Activated CD4-positive, alpha-beta memory T cell treated with anti-CD3 and anti-CD28 coated beads, Interleukin-2, amount 10 ng/mL, durations not matched to agents 7 days and 5 days (primary cell): Measurements from ENCODE around the gene CLDN12. TPM values are rescaled to one million over a fixed set of nuclear protein-coding genes. Genes with fewer than 3 reads are reported as not detected.

ENCODE experiments used
- CTCF ChIA-PET: fragments of 350-600 bp; sonication (Branson Sonifier 250); formaldehyde crosslinking; loops from one replicate; lab custom pipeline; 2021; ENCODE audit warnings: antibody characterized with exemption, inconsistent platforms; lab: Charles Lee
- POLR2A ChIA-PET: fragments of 350-600 bp; sonication (Branson Sonifier 250); formaldehyde crosslinking; loops from one replicate; lab custom pipeline; 2021; ENCODE audit warnings: antibody characterized with exemption; lab: Charles Lee
- DNase-seq: peaks from one replicate; pipeline ENCODE4 v3.0.0-alpha.2; 2020
- H3K27ac Mint-ChIP-seq: one replicate; pipeline ENCODE4 v1.8.0; 2021; ENCODE audit warnings: mild to moderate bottlenecking, mixed read lengths
- H3K27me3 Mint-ChIP-seq: one replicate; pipeline ENCODE4 v1.8.0; 2021; ENCODE audit warnings: mixed read lengths
- H3K36me3 Mint-ChIP-seq: one replicate; pipeline ENCODE4 v1.8.0; 2021; ENCODE audit warnings: low read depth, mixed read lengths
- H3K4me1 Mint-ChIP-seq: one replicate; pipeline ENCODE4 v1.8.0; 2021; ENCODE audit warnings: mixed read lengths
- H3K4me3 Mint-ChIP-seq: one replicate; pipeline ENCODE4 v1.8.0; 2021; ENCODE audit warnings: mild to moderate bottlenecking, mixed read lengths
- H3K9me3 Mint-ChIP-seq: one replicate; pipeline ENCODE4 v1.8.0; 2021; ENCODE audit warnings: mixed read lengths
- total RNA-seq, 2 experiments: library from RNA; stranded (reverse); gene quantifications; one replicate each; pipeline ENCODE4 v1.2.3, GENCODE V29; 2021

CLDN12 gene
- total RNA-seq, 2 experiments from 2014 or later, result 6.0 to 6.7 TPM

- peaks cover 11% of the 10 kb centered on the region for H3K36me3 Mint-ChIP-seq
- ChIA-PET POLR2A (interaction anchor here (0.9 kb wide), 1 partner anchor 62 kb away, joined by 3 read pairs; the partner anchor contains the start of gene GTPBP10), CTCF (interaction anchor here (1.6 kb wide), 1 partner anchor 62 kb away, joined by 5 read pairs; no protein-coding TSS in a partner anchor)
- no peak overlapping the region for H3K27ac Mint-ChIP-seq
- H3K4me1 Mint-ChIP-seq, result peaks cover 11% of the 10 kb centered on the region
- no peaks in the 10 kb centered on the region for H3K27me3 Mint-ChIP-seq
- DNase-seq, result no peak
- no peaks in the 10 kb centered on the region for H3K9me3 Mint-ChIP-seq
- H3K4me3 Mint-ChIP-seq, result no peak overlapping the region
Observed at GRCh38 chr7:90408142-90408541, 4.9 kb downstream of the CLDN12 start.

DNA sequence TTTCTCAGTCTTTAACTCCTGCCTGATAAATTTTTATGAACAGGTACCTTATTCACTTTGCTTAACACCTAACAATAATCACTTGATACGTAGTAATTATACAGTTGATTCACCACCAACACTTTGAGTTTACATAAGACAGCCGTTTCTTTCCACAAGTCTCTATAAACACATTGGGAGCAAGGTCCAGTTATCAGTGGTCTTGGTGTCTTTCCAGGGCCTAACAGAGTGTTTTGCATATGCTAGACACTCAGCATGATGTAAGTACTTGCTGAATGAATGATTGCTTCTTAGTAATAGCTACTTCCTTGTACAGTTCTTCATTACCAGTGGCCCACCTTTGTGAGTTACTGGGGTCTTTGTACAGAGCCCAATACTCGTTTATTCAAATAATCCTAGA lies 6.4 kb downstream of the CLDN12 start:
- Mint-ChIP-seq H3K36me3 (peaks cover 14% of the 10 kb centered on the region), H3K4me1 (peaks cover 5% of the 10 kb centered on the region)

GRCh38 chr7:90411510-90411909 lies 8.2 kb downstream of the CLDN12 start:
- no peak for DNase-seq
- CTCF ChIA-PET, result interaction anchor here (0.6 to 1.0 kb wide), 3 partner anchors 9 to 66 kb away, joined by 3 read pairs; no protein-coding TSS in a partner anchor
- Mint-ChIP-seq H3K4me3 (no peak overlapping the region), H3K36me3 (peaks cover 9% of the 10 kb centered on the region), H3K9me3 (no peaks in the 10 kb centered on the region), H3K27me3 (no peaks in the 10 kb centered on the region), H3K4me1 (no peaks in the 10 kb centered on the region), H3K27ac (no peak overlapping the region)
- POLR2A ChIA-PET, result no interaction called here

More for the DNA sequence above, 6.4 kb downstream of the CLDN12 start:
- ChIA-PET POLR2A (no interaction called here), CTCF (interaction anchor here (1.2 to 1.6 kb wide), 4 partner anchors 10 to 64 kb away, joined by 3 to 5 read pairs (median 4); no protein-coding TSS in a partner anchor)
- no peak for DNase-seq
- Mint-ChIP-seq H3K9me3 (no peaks in the 10 kb centered on the region), H3K27me3 (no peaks in the 10 kb centered on the region), H3K27ac (no peak overlapping the region), H3K4me3 (no peak overlapping the region)

- CTCF ChIA-PET, result interaction anchor here (1.1 kb wide), 1 partner anchor 100 kb away, joined by 4 read pairs; no protein-coding TSS in a partner anchor
- H3K4me3 Mint-ChIP-seq, result no peak overlapping the region
- POLR2A ChIA-PET, result no interaction called here
- H3K27ac Mint-ChIP-seq, result no peak overlapping the region
- H3K9me3 Mint-ChIP-seq, result no peaks in the 10 kb centered on the region
- H3K4me1 Mint-ChIP-seq, result no peaks in the 10 kb centered on the region
- peaks cover 6% of the 10 kb centered on the region for H3K36me3 Mint-ChIP-seq
- DNase-seq, result peak; percentile 38
- H3K27me3 Mint-ChIP-seq, result no peaks in the 10 kb centered on the region
Observed at GRCh38 chr7:90412458-90413184, 9.4 kb downstream of the CLDN12 start.

GRCh38 chr7:90413185-90413528 lies 9.9 kb downstream of the CLDN12 start:
- peaks cover 3% of the 10 kb centered on the region for H3K36me3 Mint-ChIP-seq
- no peak overlapping the region for H3K4me3 Mint-ChIP-seq
- no peak for DNase-seq
- ChIA-PET POLR2A (no interaction called here), CTCF (interaction anchor here (1.1 kb wide), 1 partner anchor 100 kb away, joined by 4 read pairs; no protein-coding TSS in a partner anchor)
- H3K4me1 Mint-ChIP-seq, result no peaks in the 10 kb centered on the region
- H3K27ac Mint-ChIP-seq, result no peak overlapping the region
- no peaks in the 10 kb centered on the region for H3K27me3 Mint-ChIP-seq
- H3K9me3 Mint-ChIP-seq, result no peaks in the 10 kb centered on the region

- Mint-ChIP-seq H3K36me3 (no peaks in the 10 kb centered on the region), H3K4me1 (peaks cover 20% of the 10 kb centered on the region), H3K9me3 (no peaks in the 10 kb centered on the region), H3K27me3 (no peaks in the 10 kb centered on the region), H3K4me3 (no peak overlapping the region), H3K27ac (no peak overlapping the region)
- DNase-seq, result no peak
- ChIA-PET POLR2A (no interaction called here), CTCF (no interaction called here)
Observed at GRCh38 chr7:90421651-90422050, 18.4 kb downstream of the CLDN12 start.

GRCh38 chr7:90424720-90425119 lies 21.5 kb downstream of the CLDN12 start:
- H3K27ac Mint-ChIP-seq, result peak overlapping the region; percentile 60
- peaks cover 20% of the 10 kb centered on the region for H3K4me1 Mint-ChIP-seq
- H3K9me3 Mint-ChIP-seq, result no peaks in the 10 kb centered on the region
- H3K36me3 Mint-ChIP-seq, result no peaks in the 10 kb centered on the region
- no peaks in the 10 kb centered on the region for H3K27me3 Mint-ChIP-seq
- H3K4me3 Mint-ChIP-seq, result no peak overlapping the region
- DNase-seq, result no peak
- ChIA-PET POLR2A (no interaction called here), CTCF (interaction anchor here (0.9 to 5.4 kb wide), 2 partner anchors 109 to 271 kb away, joined by 3 to 71 read pairs; partner anchors contain the start of gene STEAP1)

DNA sequence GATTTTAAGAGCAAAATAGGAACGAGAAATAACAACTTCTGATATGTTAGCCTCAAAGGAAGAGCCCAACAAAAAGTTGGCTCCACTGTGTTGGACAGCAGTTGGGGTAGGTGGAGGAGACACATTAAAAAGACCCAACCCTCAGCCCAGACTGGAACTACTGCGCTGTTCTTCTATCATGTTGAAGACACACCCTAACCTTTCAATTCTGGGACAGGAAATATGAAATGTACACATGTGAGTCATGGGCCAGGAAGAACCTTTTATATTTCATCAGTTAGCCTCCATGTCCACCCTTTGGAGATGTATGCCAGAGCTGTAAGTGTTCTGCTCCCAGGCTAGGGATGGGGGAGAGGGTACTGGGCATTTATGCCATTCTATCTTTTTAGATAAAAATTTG lies 22.1 kb downstream of the CLDN12 start:
- ChIA-PET CTCF (interaction anchor here (5.4 kb wide), 1 partner anchor 272 kb away, joined by 71 read pairs; the partner anchor contains the start of gene STEAP1), POLR2A (no interaction called here)
- Mint-ChIP-seq H3K4me3 (no peak overlapping the region), H3K4me1 (peaks cover 20% of the 10 kb centered on the region), H3K27ac (peak overlapping the region; percentile 60), H3K36me3 (no peaks in the 10 kb centered on the region), H3K9me3 (no peaks in the 10 kb centered on the region), H3K27me3 (no peaks in the 10 kb centered on the region)
- no peak for DNase-seq

GRCh38 chr7:90430614-90431460 lies 27.6 kb downstream of the CLDN12 start:
- H3K4me1 Mint-ChIP-seq, result peaks cover 4% of the 10 kb centered on the region
- no peak overlapping the region for H3K4me3 Mint-ChIP-seq
- no peaks in the 10 kb centered on the region for H3K36me3 Mint-ChIP-seq
- POLR2A ChIA-PET, result no interaction called here
- DNase-seq, result no peak
- CTCF ChIA-PET, result interaction anchor here (1.0 to 1.5 kb wide), 2 partner anchors 11 to 118 kb away, joined by 3 to 4 read pairs; no protein-coding TSS in a partner anchor
- peaks cover 4% of the 10 kb centered on the region for H3K27me3 Mint-ChIP-seq
- no peak overlapping the region for H3K27ac Mint-ChIP-seq
- H3K9me3 Mint-ChIP-seq, result no peaks in the 10 kb centered on the region

GRCh38 chr7:90432752-90433151 lies 29.5 kb downstream of the CLDN12 start:
- Mint-ChIP-seq H3K4me1 (no peaks in the 10 kb centered on the region), H3K27ac (no peak overlapping the region), H3K36me3 (no peaks in the 10 kb centered on the region), H3K4me3 (no peak overlapping the region), H3K27me3 (peaks cover 5% of the 10 kb centered on the region), H3K9me3 (no peaks in the 10 kb centered on the region)
- ChIA-PET CTCF (interaction anchor here (1.0 kb wide), 1 partner anchor 280 kb away, joined by 3 read pairs; no protein-coding TSS in a partner anchor), POLR2A (no interaction called here)
- no peak for DNase-seq

DNA sequence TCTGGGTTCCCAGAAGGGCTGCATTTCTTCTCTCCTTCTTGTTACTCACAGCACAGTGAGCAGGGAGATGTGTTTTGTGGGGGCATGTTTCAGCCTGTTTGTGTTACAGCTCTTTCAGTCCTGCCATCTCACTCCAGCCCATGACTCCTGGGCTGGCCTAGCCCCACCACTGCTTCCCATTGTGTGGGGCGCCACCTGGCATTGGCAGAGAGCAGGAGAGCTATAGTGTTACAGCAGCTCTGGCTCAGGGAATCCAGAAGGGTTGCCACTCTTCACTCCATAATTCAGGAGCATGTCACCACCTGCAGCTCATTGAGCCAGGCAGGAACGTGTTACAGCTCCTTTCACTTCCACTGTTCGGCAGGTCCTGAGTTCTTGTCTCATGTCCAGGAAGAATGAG lies 30.0 kb downstream of the CLDN12 start:
- ChIA-PET CTCF (interaction anchor here (1.0 kb wide), 1 partner anchor 281 kb away, joined by 3 read pairs; no protein-coding TSS in a partner anchor), POLR2A (no interaction called here)
- no peak for DNase-seq
- H3K27me3 Mint-ChIP-seq, result peaks cover 6% of the 10 kb centered on the region
- no peaks in the 10 kb centered on the region for H3K36me3 Mint-ChIP-seq
- no peaks in the 10 kb centered on the region for H3K9me3 Mint-ChIP-seq
- no peaks in the 10 kb centered on the region for H3K4me1 Mint-ChIP-seq
- H3K4me3 Mint-ChIP-seq, result no peak overlapping the region
- no peak overlapping the region for H3K27ac Mint-ChIP-seq

- POLR2A ChIA-PET, result no interaction called here
Observed at GRCh38 chr7:90445633-90446032, 42.4 kb downstream of the CLDN12 start.

More at GRCh38 chr7:90445633-90446032, 42.4 kb downstream of the CLDN12 start:
- no peaks in the 10 kb centered on the region for H3K9me3 Mint-ChIP-seq
- no peak for DNase-seq
- H3K27me3 Mint-ChIP-seq, result no peaks in the 10 kb centered on the region
- H3K27ac Mint-ChIP-seq, result no peak overlapping the region
- CTCF ChIA-PET, result interaction anchor here (1.6 kb wide), 1 partner anchor 10 kb away, joined by 5 read pairs; no protein-coding TSS in a partner anchor
- no peaks in the 10 kb centered on the region for H3K4me1 Mint-ChIP-seq
- no peak overlapping the region for H3K4me3 Mint-ChIP-seq
- no peaks in the 10 kb centered on the region for H3K36me3 Mint-ChIP-seq
